Measurements from ENCODE around the gene PDK1. TPM values are rescaled to one million over a fixed set of nuclear protein-coding genes. Genes with fewer than 3 reads are reported as not detected.

The PDK1 gene
- total RNA-seq, 1 donor, result 9.1 TPM

- TF ChIP-seq CTCF (IDR thresholded peaks at IDR 0.05; ENCODE audit: insufficient read depth, low read depth, low read length), result no peak
- no peak for DNase-seq (ENCODE audit: low read depth)
- no peak overlapping the region for H3K4me3 ChIP-seq (ENCODE audit: low read depth, low read length)
Observed at GRCh38 chr2:172609488-172609887, 53.6 kb downstream of the PDK1 start.

- no peak overlapping the region for H3K4me3 ChIP-seq (ENCODE audit: low read depth, low read length)
- no peak for TF ChIP-seq CTCF (IDR thresholded peaks at IDR 0.05; ENCODE audit: insufficient read depth, low read depth, low read length)
- DNase-seq (ENCODE audit: low read depth), result no peak
Observed at GRCh38 chr2:172612051-172612450, 56.2 kb downstream of the PDK1 start.

GRCh38 chr2:172613040-172613439, 57.1 kb downstream of the PDK1 start:
- H3K4me3 ChIP-seq (ENCODE audit: low read depth, low read length), result no peak overlapping the region
- DNase-seq (ENCODE audit: low read depth), result peak; percentile 69
- no peak for TF ChIP-seq CTCF (IDR thresholded peaks at IDR 0.05; ENCODE audit: insufficient read depth, low read depth, low read length)

GRCh38 chr2:172613615-172614231, 57.8 kb downstream of the PDK1 start:
- peak; percentile 37 for TF ChIP-seq CTCF (IDR thresholded peaks at IDR 0.05; ENCODE audit: insufficient read depth, low read depth, low read length)
- peak; percentile 44 for DNase-seq (ENCODE audit: low read depth)
- no peak overlapping the region for H3K4me3 ChIP-seq (ENCODE audit: low read depth, low read length)

- no peak overlapping the region for H3K4me3 ChIP-seq (ENCODE audit: low read depth, low read length)
- TF ChIP-seq CTCF (IDR thresholded peaks at IDR 0.05; ENCODE audit: insufficient read depth, low read depth, low read length), result no peak
- no peak for DNase-seq (ENCODE audit: low read depth)
Observed at GRCh38 chr2:172614932-172615331, 59.0 kb downstream of the PDK1 start.

- TF ChIP-seq CTCF (IDR thresholded peaks at IDR 0.05; ENCODE audit: insufficient read depth, low read depth, low read length), result no peak
- DNase-seq (ENCODE audit: low read depth), result no peak
Observed at GRCh38 chr2:172615727-172616261, 59.9 kb downstream of the PDK1 start.

GRCh38 chr2:172617115-172617514, 61.2 kb downstream of the PDK1 start:
- no peak for TF ChIP-seq CTCF (IDR thresholded peaks at IDR 0.05; ENCODE audit: insufficient read depth, low read depth, low read length)
- no peak overlapping the region for H3K4me3 ChIP-seq (ENCODE audit: low read depth, low read length)
- no peak for DNase-seq (ENCODE audit: low read depth)

More at GRCh38 chr2:172615727-172616261, 59.9 kb downstream of the PDK1 start:
- no peak overlapping the region for H3K4me3 ChIP-seq (ENCODE audit: low read depth, low read length)
